Measurements from ENCODE around the gene RUNX1.

RUNX1 gene

GRCh38 chr21:35035581-35035980 lies 13.5 kb downstream of the RUNX1 start:
- no peak overlapping the region for H2AK5ac ChIP-seq (ENCODE audit: low read length)
- no peak overlapping the region for H3K18ac ChIP-seq (ENCODE audit: low read length)
- H2BK120ac ChIP-seq (ENCODE audit: insufficient read depth, low read length, poor library complexity): no peak overlapping the region
- no peak overlapping the region for H3K4ac ChIP-seq (ENCODE audit: low read depth, low read length)
- no peak overlapping the region for H3K4me3 ChIP-seq (ENCODE audit: low read depth, low read length)
- H3K9me3 ChIP-seq (ENCODE audit: insufficient read depth, low read depth, low read length): peaks cover 2% of the 10 kb centered on the region
- H3K4me1 ChIP-seq (ENCODE audit: control insufficient read depth in 1 of 2, insufficient read depth in 2 of 2, low read length in 2 of 2): no peaks in the 10 kb centered on the region
- H2AFZ ChIP-seq (ENCODE audit: insufficient read depth, low read length, poor library complexity): no peak overlapping the region
- H3K9ac ChIP-seq (ENCODE audit: low read length): no peak overlapping the region
- no peak overlapping the region for H2BK12ac ChIP-seq (ENCODE audit: low read length)
- no peak overlapping the region for H3K14ac ChIP-seq (ENCODE audit: low read length)
- H3K36me3 ChIP-seq (ENCODE audit: control insufficient read depth in 1 of 2, insufficient read depth in 2 of 2, low read length in 2 of 2): no peaks in the 10 kb centered on the region
- no peaks in the 10 kb centered on the region for H3K27me3 ChIP-seq (ENCODE audit: insufficient read depth, low read length)
- no peak overlapping the region for H2BK5ac ChIP-seq (ENCODE audit: low read depth, low read length, poor library complexity)
- DNase-seq: no peak
- no peak overlapping the region for H3K4me2 ChIP-seq (ENCODE audit: low read length)
- H3K79me1 ChIP-seq (ENCODE audit: low read length): no peaks in the 10 kb centered on the region
- no peak overlapping the region for H4K91ac ChIP-seq (ENCODE audit: low read depth, low read length)
- no peak overlapping the region for H3K27ac ChIP-seq (ENCODE audit: low read depth, low read length)
- no CpG with 5 or more reads among the region's 8 CpGs for WGBS (ENCODE audit: extremely low coverage, insufficient coverage, insufficient read length)
- no peak overlapping the region for H4K12ac ChIP-seq (ENCODE audit: low read depth, low read length)
- H3K23ac ChIP-seq (ENCODE audit: low read length): no peak overlapping the region
- H3K79me2 ChIP-seq (ENCODE audit: control insufficient read depth, insufficient read depth, low read length, poor library complexity): no peaks in the 10 kb centered on the region
- no peak overlapping the region for H4K8ac ChIP-seq (ENCODE audit: low read depth, low read length)

DNA sequence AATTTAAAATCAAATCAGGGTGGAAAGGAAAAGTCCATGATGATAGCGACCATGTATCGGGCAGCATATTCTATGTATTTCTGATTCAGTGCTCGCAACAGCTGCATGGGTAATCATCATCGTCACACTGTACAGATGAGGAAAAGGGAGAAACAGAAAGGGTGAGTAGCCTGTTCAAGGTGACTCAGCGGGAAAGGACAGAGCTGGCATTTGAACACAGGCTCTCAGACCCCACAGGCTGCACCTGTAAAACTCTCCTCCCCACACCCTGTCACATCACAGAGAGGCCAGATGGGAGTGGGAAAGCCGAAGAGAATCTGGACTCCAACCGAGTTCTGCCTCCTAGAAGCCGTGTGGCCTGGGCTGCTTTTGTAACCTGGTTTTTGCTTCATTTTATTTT lies 14.0 kb downstream of the RUNX1 start:
- Histone ChIP-seq H3K18ac (ENCODE audit: low read length) (no peak overlapping the region), H3K4me2 (ENCODE audit: low read length) (no peak overlapping the region), H3K27ac (ENCODE audit: low read depth, low read length) (no peak overlapping the region), H3K4me3 (ENCODE audit: low read depth, low read length) (no peak overlapping the region), H3K79me2 (ENCODE audit: control insufficient read depth, insufficient read depth, low read length, poor library complexity) (no peaks in the 10 kb centered on the region), H3K36me3 (ENCODE audit: control insufficient read depth in 1 of 2, insufficient read depth in 2 of 2, low read length in 2 of 2) (no peaks in the 10 kb centered on the region), H4K8ac (ENCODE audit: low read depth, low read length) (no peak overlapping the region), H4K12ac (ENCODE audit: low read depth, low read length) (no peak overlapping the region), H3K9me3 (ENCODE audit: insufficient read depth, low read depth, low read length) (peaks cover 2% of the 10 kb centered on the region), H3K4ac (ENCODE audit: low read depth, low read length) (no peak overlapping the region), H2AFZ (ENCODE audit: insufficient read depth, low read length, poor library complexity) (no peak overlapping the region), H3K23ac (ENCODE audit: low read length) (no peak overlapping the region), H3K27me3 (ENCODE audit: insufficient read depth, low read length) (no peaks in the 10 kb centered on the region), H2BK120ac (ENCODE audit: insufficient read depth, low read length, poor library complexity) (no peak overlapping the region), H3K14ac (ENCODE audit: low read length) (no peak overlapping the region), H4K91ac (ENCODE audit: low read depth, low read length) (no peak overlapping the region), H3K79me1 (ENCODE audit: low read length) (no peaks in the 10 kb centered on the region), H2AK5ac (ENCODE audit: low read length) (no peak overlapping the region), H2BK5ac (ENCODE audit: low read depth, low read length, poor library complexity) (no peak overlapping the region), H3K4me1 (ENCODE audit: control insufficient read depth in 1 of 2, insufficient read depth in 2 of 2, low read length in 2 of 2) (no peaks in the 10 kb centered on the region), H2BK12ac (ENCODE audit: low read length) (no peak overlapping the region), H3K9ac (ENCODE audit: low read length) (no peak overlapping the region)
- DNase-seq: no peak
- no CpG with 5 or more reads among the region's 8 CpGs for WGBS (ENCODE audit: extremely low coverage, insufficient coverage, insufficient read length)

GRCh38 chr21:35034203-35034926 lies 14.7 kb downstream of the RUNX1 start:
- no peak overlapping the region for H4K8ac ChIP-seq (ENCODE audit: low read depth, low read length)
- H3K14ac ChIP-seq (ENCODE audit: low read length): no peak overlapping the region
- peaks cover 2% of the 10 kb centered on the region for H3K9me3 ChIP-seq (ENCODE audit: insufficient read depth, low read depth, low read length)
- no peaks in the 10 kb centered on the region for H3K79me1 ChIP-seq (ENCODE audit: low read length)
- no CpG with 5 or more reads among the region's 9 CpGs for WGBS (ENCODE audit: extremely low coverage, insufficient coverage, insufficient read length)
- no peak overlapping the region for H3K4me2 ChIP-seq (ENCODE audit: low read length)
- no peak overlapping the region for H2AFZ ChIP-seq (ENCODE audit: insufficient read depth, low read length, poor library complexity)
- H3K27ac ChIP-seq (ENCODE audit: low read depth, low read length): no peak overlapping the region
- H4K91ac ChIP-seq (ENCODE audit: low read depth, low read length): no peak overlapping the region
- H3K4me1 ChIP-seq (ENCODE audit: control insufficient read depth in 1 of 2, insufficient read depth in 2 of 2, low read length in 2 of 2): no peaks in the 10 kb centered on the region
- H3K18ac ChIP-seq (ENCODE audit: low read length): no peak overlapping the region
- no peak overlapping the region for H2BK120ac ChIP-seq (ENCODE audit: insufficient read depth, low read length, poor library complexity)
- no peak overlapping the region for H3K4me3 ChIP-seq (ENCODE audit: low read depth, low read length)
- no peak overlapping the region for H2BK5ac ChIP-seq (ENCODE audit: low read depth, low read length, poor library complexity)
- no peak overlapping the region for H4K12ac ChIP-seq (ENCODE audit: low read depth, low read length)
- no peak overlapping the region for H3K9ac ChIP-seq (ENCODE audit: low read length)
- no peaks in the 10 kb centered on the region for H3K27me3 ChIP-seq (ENCODE audit: insufficient read depth, low read length)
- H2BK12ac ChIP-seq (ENCODE audit: low read length): no peak overlapping the region
- H3K36me3 ChIP-seq (ENCODE audit: control insufficient read depth in 1 of 2, insufficient read depth in 2 of 2, low read length in 2 of 2): no peaks in the 10 kb centered on the region
- no peaks in the 10 kb centered on the region for H3K79me2 ChIP-seq (ENCODE audit: control insufficient read depth, insufficient read depth, low read length, poor library complexity)
- no peak overlapping the region for H3K23ac ChIP-seq (ENCODE audit: low read length)
- H3K4ac ChIP-seq (ENCODE audit: low read depth, low read length): no peak overlapping the region
- no peak overlapping the region for H2AK5ac ChIP-seq (ENCODE audit: low read length)
- no peak for DNase-seq

DNA sequence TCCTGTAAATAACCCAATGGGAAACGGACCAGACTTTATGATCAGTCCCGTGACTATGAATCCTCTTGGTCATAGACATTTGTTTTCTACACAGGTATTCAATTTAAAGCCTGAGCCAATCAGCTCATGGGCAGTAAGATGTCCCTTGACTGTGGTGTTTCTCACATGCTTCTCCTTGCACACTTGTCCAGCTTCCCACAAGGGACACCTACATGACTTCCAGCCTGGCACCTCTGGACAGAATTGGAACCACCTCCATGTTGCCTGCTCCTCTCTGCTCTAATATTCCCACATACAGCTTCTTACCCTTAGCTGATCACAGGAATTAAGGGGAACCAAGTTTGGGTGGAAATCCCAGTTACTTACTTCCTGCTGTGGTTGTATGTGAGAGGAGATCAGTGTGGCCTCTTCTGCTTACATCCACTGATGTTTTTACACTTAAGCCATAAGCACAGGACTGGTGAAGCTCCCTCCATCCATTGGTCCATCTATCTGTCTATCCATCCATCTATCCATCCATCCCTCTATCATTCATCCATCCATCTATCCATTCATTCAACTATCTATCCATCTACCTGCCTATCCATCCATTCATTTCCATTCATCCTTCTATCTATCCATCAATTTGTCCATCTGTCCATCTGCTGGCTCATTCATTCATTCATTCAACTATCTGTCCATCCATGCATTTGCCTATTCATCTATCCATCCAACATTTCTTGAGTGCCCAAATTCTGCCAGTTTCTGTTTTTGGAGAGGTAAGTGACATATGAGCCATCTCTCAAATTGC lies 16.4 kb downstream of the RUNX1 start:
- no peak for DNase-seq
- H3K36me3 ChIP-seq (ENCODE audit: control insufficient read depth in 1 of 2, insufficient read depth in 2 of 2, low read length in 2 of 2): no peaks in the 10 kb centered on the region
- no peak overlapping the region for H2AFZ ChIP-seq (ENCODE audit: insufficient read depth, low read length, poor library complexity)
- no peaks in the 10 kb centered on the region for H3K4me1 ChIP-seq (ENCODE audit: control insufficient read depth in 1 of 2, insufficient read depth in 2 of 2, low read length in 2 of 2)
- WGBS (ENCODE audit: extremely low coverage, insufficient coverage, insufficient read length): no CpG with 5 or more reads among the region's 2 CpGs
- no peak overlapping the region for H3K4me2 ChIP-seq (ENCODE audit: low read length)
- no peak overlapping the region for H2BK12ac ChIP-seq (ENCODE audit: low read length)
- peaks cover 2% of the 10 kb centered on the region for H3K9me3 ChIP-seq (ENCODE audit: insufficient read depth, low read depth, low read length)
- no peak overlapping the region for H3K27ac ChIP-seq (ENCODE audit: low read depth, low read length)
- H3K9ac ChIP-seq (ENCODE audit: low read length): no peak overlapping the region
- H3K14ac ChIP-seq (ENCODE audit: low read length): no peak overlapping the region
- H2BK120ac ChIP-seq (ENCODE audit: insufficient read depth, low read length, poor library complexity): no peak overlapping the region
- H4K91ac ChIP-seq (ENCODE audit: low read depth, low read length): no peak overlapping the region
- no peak overlapping the region for H4K12ac ChIP-seq (ENCODE audit: low read depth, low read length)
- H2BK5ac ChIP-seq (ENCODE audit: low read depth, low read length, poor library complexity): no peak overlapping the region
- H3K4ac ChIP-seq (ENCODE audit: low read depth, low read length): no peak overlapping the region
- no peak overlapping the region for H2AK5ac ChIP-seq (ENCODE audit: low read length)
- H3K27me3 ChIP-seq (ENCODE audit: insufficient read depth, low read length): no peaks in the 10 kb centered on the region
- no peak overlapping the region for H4K8ac ChIP-seq (ENCODE audit: low read depth, low read length)
- no peak overlapping the region for H3K18ac ChIP-seq (ENCODE audit: low read length)
- H3K23ac ChIP-seq (ENCODE audit: low read length): no peak overlapping the region
- no peak overlapping the region for H3K4me3 ChIP-seq (ENCODE audit: low read depth, low read length)
- no peaks in the 10 kb centered on the region for H3K79me1 ChIP-seq (ENCODE audit: low read length)
- no peaks in the 10 kb centered on the region for H3K79me2 ChIP-seq (ENCODE audit: control insufficient read depth, insufficient read depth, low read length, poor library complexity)
